Stimulated activated CD4-positive, alpha-beta T cell treated with anti-CD3 and anti-CD28 coated beads, Interleukin-12 subunit alpha, Interleukin-12 subunit beta, amount 100 ng/mL, for 48 hours (primary cell): Measurements from ENCODE around the gene FRY.
A peak's percentile ranks its signal among the peaks of the same experiment; 100 is the strongest.

Experiments used
- DNase-seq, 3 donors: peaks; one replicate each; pipeline ENCODE4 v3.0.0-alpha.2; 2020; ENCODE audit warnings: low read depth in 2 of 3, low spot score in 1 of 3

The FRY gene

DNA sequence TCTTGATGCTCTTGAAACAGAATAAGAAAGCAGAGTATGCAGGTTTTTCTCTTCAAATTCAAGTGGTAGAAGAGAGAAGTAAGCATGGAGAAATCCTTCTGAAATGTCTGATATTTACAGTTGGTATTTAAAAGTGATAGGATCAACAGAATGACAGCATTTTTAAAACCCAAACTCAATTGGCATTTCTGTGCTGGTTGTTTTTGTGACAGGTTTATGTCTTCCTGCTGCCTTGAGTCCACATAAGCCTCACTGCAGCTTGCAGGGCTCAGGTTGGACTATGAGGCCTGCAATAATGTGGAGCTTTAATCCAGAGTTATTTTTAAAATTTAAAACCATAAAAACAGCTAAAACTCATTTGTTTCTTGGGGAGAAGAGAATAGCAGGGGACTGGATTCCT is 178.5 kb downstream of the FRY start:
- no peak for DNase-seq

DNA sequence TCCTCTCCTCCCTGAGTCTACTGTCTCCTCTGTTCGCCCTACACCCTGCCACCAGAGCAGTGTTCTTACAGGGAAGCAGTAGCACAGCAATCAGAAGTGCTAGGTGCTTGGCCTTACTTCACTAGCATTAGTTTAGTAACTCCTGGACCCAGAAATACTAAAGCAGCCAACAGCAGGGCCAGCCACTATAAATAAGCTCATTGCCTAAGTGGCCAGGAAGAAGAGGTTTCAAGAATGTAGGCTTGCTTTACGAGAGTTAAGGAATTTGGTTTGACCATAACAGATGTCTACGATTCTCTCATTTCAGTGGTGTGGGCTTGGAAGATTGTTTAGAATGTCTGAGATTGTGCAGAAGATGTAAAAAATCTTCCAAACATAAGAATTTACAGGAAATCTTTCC is 180.2 kb downstream of the FRY start:
- no peak for DNase-seq

DNA sequence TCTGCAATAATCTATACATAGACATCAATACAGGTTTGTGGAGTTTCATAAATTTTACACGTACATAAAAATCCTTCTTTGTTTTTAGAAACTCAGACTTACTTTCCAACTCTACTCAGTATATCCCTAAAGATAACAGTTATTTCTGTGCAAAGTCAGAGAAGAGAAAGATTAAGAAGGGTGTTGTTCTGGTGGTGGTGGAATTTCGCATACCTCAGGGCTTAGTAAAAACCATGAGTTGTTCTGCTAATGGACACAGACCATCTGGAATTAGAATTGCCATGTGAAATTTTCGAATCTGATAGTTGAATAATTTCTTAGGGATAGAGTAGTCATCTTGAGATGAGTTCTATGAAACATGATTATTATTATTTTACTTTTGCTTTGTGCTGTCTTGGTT is 180.8 kb downstream of the FRY start:
- no peak for DNase-seq

DNA sequence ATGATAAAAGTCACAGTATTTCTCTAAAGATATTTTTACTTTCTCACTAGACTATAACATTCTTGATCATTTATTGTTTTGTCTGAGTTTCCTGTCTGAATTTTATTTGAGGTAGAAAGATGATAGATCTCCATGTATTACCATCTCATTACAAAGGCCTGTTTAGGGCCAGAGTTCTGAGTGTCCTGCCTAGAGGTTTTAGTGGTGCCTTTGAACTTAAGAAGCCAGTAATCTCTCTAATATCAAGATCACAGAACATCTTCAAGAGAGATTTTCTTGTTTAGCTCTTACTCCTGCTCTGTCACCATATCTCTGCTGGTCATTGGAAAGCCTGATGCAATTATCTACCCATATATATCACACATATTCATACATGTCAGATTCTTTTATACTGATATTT is 182.1 kb downstream of the FRY start:
- DNase-seq = no peak

DNA sequence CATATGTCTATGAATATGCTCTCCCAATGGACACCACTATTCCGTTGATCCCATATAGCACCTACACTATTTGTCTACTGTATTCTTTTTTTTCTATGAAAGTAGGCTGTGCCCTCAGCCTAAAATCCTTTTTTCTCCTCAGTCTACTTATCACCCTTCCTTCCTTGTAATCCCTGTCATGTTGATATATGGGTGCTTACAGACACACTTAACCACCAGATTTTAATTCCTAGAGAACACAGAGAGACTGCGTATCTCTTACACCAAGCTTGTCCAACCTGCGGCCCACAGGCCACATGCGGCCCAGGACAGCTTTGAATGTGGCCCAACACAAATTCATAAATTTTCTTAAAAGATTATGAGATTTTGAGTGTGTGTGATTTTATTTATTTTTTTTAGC is 182.5 kb downstream of the FRY start:
- no peak for DNase-seq

GRCh38 chr13:32216281-32216680 is 184.7 kb downstream of the FRY start:
- DNase-seq = no peak

GRCh38 chr13:32222046-32222676 is 190.6 kb downstream of the FRY start:
- DNase-seq = no peak

- DNase-seq = no peak
Observed at GRCh38 chr13:32224916-32225315, 193.3 kb downstream of the FRY start.

DNA sequence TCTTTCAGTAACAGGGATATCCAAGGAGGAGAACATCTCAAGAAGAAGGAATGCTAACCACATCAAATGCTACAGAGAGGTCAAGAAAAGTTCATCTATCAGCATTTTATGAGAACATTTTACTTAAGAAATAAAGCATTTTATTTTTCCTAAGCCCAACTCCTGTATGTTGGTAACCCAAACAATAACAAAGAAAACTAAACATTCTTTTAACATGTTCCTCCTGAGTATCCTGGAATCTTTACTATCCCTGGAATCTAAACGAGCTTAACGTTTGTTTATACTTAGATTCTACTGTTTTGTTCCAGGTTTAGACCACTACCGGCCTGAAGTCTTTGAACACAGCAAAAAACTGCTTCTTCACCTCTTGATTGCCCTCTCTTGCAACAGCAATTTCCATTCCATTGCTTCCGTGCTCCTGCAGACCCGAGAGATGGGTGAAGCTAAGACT is 193.9 kb downstream of the FRY start:
- no peak for DNase-seq

DNA sequence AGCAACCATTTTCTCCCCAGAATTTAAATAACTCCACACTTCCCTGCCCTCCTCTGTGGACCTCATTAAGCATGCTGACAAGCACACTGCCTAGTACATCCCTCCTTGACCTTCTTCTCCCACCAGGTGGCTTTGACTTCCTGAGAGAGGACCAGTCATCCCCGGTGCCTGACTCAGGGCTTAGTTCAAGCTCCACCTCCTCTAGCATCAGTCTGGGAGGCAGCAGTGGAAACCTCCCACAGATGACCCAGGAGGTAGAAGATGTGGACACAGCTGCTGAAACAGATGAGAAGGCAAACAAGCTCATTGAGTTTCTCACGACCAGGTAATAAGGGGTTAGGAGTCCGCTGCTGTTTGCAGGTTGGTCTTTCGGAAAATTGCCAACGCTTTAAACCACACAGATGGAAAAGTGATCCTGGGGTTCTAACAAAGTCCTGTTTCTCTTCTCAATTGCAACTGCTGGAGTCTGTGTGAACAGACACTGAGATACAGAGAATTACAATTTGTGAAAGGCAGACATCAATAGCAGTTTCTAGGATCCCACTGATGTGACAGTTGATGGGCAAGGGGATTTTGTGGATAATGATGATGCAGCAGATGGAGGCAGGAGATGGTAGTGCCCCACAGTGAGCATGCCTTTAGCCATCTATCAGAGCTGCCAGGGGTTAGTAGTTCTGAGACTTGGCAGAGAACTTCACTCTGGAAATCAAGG is 196.9 kb downstream of the FRY start:
- peak in 1 of 3 donors; percentile 1 for DNase-seq

DNA sequence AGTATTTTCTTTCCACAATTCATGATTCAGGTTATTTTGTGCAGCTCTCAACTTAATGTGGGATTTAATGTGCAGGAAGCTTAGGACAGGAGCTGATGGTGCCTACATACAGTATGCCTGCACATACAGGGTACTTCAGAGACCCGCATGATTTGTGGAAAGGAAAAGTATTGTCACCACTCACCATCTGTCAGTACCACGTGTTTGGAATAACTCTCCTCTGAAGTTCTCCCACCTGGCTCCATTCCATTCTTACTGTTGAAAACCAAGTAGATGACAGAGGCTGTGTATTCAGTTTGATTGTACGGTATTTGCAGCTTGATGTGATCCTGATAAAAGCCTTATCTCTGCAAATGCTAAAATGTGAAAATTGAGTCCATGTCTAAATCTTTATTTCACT is 197.9 kb downstream of the FRY start:
- no peak for DNase-seq

- no peak for DNase-seq
Observed at GRCh38 chr13:32232263-32232662, 200.7 kb downstream of the FRY start.

- DNase-seq = no peak
Observed at GRCh38 chr13:32233062-32233461, 201.5 kb downstream of the FRY start.

GRCh38 chr13:32234914-32235313 is 203.3 kb downstream of the FRY start:
- DNase-seq = no peak

DNA sequence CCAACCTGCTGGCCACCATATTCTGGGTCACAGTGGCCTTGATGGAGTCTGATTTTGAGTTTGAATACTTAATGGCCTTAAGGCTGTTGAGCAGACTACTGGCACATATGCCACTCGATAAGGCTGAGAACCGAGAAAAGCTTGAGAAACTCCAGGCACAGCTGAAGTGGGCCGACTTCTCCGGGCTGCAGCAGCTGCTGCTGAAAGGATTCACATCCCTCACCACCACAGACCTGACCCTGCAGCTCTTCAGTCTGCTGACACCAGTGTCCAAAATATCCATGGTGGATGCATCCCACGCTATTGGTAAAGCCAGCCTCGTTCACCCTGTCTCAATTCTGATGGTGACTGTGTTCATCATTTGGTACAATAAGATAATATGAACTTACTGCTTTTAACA is 206.1 kb downstream of the FRY start:
- DNase-seq = no peak

- no peak for DNase-seq
Observed at GRCh38 chr13:32243695-32244094, 212.1 kb downstream of the FRY start.

- no peak for DNase-seq
Observed at GRCh38 chr13:32245555-32245954, 214.0 kb downstream of the FRY start.

- peak; percentile 28 to 37 (median 29) for DNase-seq
Observed at GRCh38 chr13:32246468-32246867, 214.9 kb downstream of the FRY start.

GRCh38 chr13:32247887-32248286 is 216.3 kb downstream of the FRY start:
- DNase-seq = no peak

- DNase-seq = no peak
Observed at GRCh38 chr13:32248801-32249200, 217.2 kb downstream of the FRY start.

DNA sequence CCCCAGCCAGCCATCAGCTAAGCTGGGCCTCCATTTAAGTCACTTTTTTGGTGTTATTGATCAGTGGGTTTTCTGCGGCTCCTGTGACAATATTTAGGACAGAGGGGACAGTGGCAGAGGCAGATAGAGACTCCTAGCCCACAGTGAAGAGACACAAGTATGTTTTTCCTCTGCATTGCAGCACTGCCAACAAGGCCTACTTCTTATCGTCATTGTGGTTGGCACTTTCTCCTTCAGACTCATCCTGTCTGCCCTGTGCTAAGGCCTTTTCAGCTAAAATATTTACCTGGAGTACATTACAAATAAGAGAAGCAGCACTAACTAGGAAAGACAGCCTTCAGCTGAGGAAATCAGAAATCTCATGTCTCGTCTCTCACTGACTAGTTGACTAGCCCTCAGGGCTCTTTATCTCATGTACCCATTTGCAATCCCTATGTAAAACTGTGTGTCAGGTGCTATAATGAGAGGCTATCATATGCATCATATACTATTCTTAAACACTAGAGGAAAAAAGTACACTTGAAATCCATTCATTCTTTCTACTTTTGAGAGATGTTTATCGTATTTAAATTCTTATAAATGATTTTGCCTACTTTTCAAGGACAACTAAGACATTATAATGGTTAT is 221.4 kb downstream of the FRY start:
- DNase-seq = no peak

DNA sequence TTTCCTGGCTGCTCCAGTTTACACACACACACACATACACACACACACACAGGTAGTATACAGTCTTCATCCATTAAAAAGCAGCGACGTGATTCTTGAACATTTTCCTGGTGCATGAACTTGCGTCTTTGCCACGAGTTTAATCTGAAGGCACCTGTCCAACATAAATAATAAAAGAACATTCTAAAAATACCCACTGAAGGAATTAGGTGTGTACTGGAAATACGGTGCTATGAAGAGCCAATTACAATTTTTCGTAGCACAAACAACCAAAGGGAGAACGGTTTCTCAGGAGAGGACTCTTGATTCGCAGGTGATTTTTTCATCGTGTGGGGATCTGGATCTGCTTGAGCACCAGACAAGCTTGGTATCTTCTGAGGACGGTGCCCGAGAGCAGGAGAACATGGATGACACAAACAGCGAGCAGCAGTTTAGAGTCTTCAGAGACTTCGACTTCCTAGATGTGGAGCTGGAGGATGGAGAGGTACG is 222.4 kb downstream of the FRY start:
- DNase-seq = no peak
